ENCODE measurements around the gene RARRES2. TPM values are rescaled to one million over a fixed set of nuclear protein-coding genes. Genes with fewer than 3 reads are reported as not detected.

The RARRES2 gene
- total and polyA plus RNA-seq, 2 of the 13 experiments (the other 11 are each of a cell fraction or from before 2014, with no cell fraction given): 134 to 172 TPM

- TF ChIP-seq SNAPC2 (CRISPR knock-in tag; IDR thresholded peaks at IDR 0.05): 0 out of 2 replicates have a peak, but pooled peaks have one; percentile 69
- no peak for TF ChIP-seq DZIP1 (CRISPR knock-in tag; IDR thresholded peaks at IDR 0.05)
- TF ChIP-seq FOSL2 (CRISPR knock-in tag; IDR thresholded peaks at IDR 0.05): peak; percentile 20; the same call in 1 of the 2 replicates
- peak; percentile 38; the same call in 1 of the 2 replicates for TF ChIP-seq MIER3 (CRISPR knock-in tag; IDR thresholded peaks at IDR 0.05; ENCODE audit: borderline replicate concordance)
- no peak for TF ChIP-seq PBX2 (CRISPR knock-in tag; IDR thresholded peaks at IDR 0.05)
- TF ChIP-seq ELK4 (CRISPR knock-in tag; IDR thresholded peaks at IDR 0.05; ENCODE audit: borderline replicate concordance): no peak
- no peak; the same call in 1 of the 2 replicates for TF ChIP-seq CENPBD1 (CRISPR knock-in tag; IDR thresholded peaks at IDR 0.05; ENCODE audit: borderline replicate concordance, low read depth)
- no peak for TF ChIP-seq MLLT10 (CRISPR knock-in tag; IDR thresholded peaks at IDR 0.05)
- no peak for TF ChIP-seq ZBTB21 (CRISPR knock-in tag; IDR thresholded peaks at IDR 0.05)
- TF ChIP-seq ZNF777 (CRISPR knock-in tag; IDR thresholded peaks at IDR 0.05): no peak; the same call in none of the 2 replicates
- TF ChIP-seq XRCC5 (optimal IDR thresholded peaks at IDR 0.05; ENCODE audit: low read length): peak; percentile 60
- TF ChIP-seq GATAD1 (CRISPR knock-in tag; IDR thresholded peaks at IDR 0.05): peak; percentile 70; the same call in 1 of the 2 replicates
- TF ChIP-seq AKAP8 (CRISPR knock-in tag; IDR thresholded peaks at IDR 0.05): peak; percentile 3; the same call in 1 of the 2 replicates
- no peak for TF ChIP-seq CERS6 (CRISPR knock-in tag; IDR thresholded peaks at IDR 0.05)
- no peak for TF ChIP-seq ZNF382 (CRISPR knock-in tag; IDR thresholded peaks at IDR 0.05; ENCODE audit: borderline replicate concordance)
- TF ChIP-seq ZFX (CRISPR knock-in tag; IDR thresholded peaks at IDR 0.05; ENCODE audit: low read depth): peak; percentile 95
- TF ChIP-seq HMG20B (CRISPR knock-in tag; conservative IDR thresholded peaks at IDR 0.05): no peak
- TF ChIP-seq IKZF1 (IDR thresholded peaks at IDR 0.05): no peak
- no peak for TF ChIP-seq SMARCE1 (IDR thresholded peaks at IDR 0.05; ENCODE audit: borderline replicate concordance)
- TF ChIP-seq PCBP2 (optimal IDR thresholded peaks at IDR 0.05; ENCODE audit: low read depth, low read length, poor library complexity, severe bottlenecking): no peak
- TF ChIP-seq ZNF17 (CRISPR knock-in tag; IDR thresholded peaks at IDR 0.05): no peak
- TF ChIP-seq JUN (CRISPR knock-in tag; IDR thresholded peaks at IDR 0.05): no peak
- TF ChIP-seq ATF1 (CRISPR knock-in tag; IDR thresholded peaks at IDR 0.05): no peak
- TF ChIP-seq RFX5 (IDR thresholded peaks at IDR 0.05; ENCODE audit: low read depth, low read length): peak; percentile 32; the same call in 1 of the 2 replicates
- TF ChIP-seq POLR2A (IDR thresholded peaks at IDR 0.05; ENCODE audit: insufficient read depth in 1 of 2, low read depth in 2 of 2, low read length in 2 of 2): peak; percentile 50 to 72; a peak in 3 of 4 replicates
- TF ChIP-seq PPARG (CRISPR knock-in tag; conservative IDR thresholded peaks at IDR 0.05): no peak
Observed at GRCh38 chr7:150368096-150368883, 26.9 kb upstream of the RARRES2 start, which contains the start of gene REPIN1 (continued).

Data from HepG2 (cell line).